Epithelial cell of umbilical artery (primary cell): ENCODE data around the gene NUP133. TPM values are rescaled to one million over a fixed set of nuclear protein-coding genes. Genes with fewer than 3 reads are reported as not detected.

Experiments used
- total RNA-seq: library from RNA; depleted of rRNA; stranded (reverse); fragments of >200 nt; gene quantifications from 2 replicates; pipeline ENCODE4 v1.2.3, GENCODE V29; 2014

The NUP133 gene
- total RNA-seq, result 35.0 and 35.4 TPM in 2 replicates

DNA sequence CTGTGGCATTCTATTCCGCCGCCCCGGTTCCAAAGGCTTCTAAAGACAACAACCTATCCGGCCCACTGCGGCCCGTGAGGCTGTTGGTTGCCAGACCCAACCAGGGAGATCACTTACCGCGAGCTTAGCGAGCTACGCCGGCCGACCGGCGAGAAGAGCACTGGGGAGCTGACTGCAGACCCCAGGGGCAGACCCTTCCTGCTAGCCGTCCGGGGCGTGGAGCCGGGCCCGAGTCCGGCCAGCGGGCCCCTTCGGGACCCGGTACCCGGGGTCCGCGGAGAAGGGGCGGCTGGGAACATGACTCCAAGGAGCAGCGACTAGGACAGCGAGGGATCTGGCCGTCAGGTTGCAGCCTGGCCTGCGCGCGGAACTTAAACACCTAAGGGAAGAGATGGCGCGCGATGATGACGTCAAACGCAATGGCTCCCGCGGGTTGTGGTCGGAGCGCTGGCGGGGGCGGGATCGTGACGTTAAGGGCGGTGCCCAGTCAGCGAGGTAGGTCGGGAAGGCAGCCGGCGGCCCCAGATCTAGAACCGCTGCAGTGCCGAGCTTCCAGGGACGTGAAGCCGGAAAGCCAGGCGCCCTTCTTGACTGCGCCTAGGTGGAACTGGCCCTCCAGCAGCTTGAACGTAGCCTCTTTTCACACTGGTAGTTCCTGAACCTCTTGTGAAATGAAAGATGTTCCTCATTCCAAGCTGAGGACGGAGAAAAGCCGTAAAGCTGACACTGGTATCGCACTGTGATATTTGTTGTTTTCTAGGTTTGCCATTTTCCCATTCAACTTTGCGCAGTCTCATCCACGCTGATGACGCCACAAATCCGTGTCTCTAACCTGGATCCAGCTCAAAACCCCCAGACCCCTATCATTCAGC is at the start of gene NUP133:
NUP133 (minus strand) TSS at position 391 of the 872 bp plus-strand sequence; CDS start at position 299, 92 bp downstream.

DNA sequence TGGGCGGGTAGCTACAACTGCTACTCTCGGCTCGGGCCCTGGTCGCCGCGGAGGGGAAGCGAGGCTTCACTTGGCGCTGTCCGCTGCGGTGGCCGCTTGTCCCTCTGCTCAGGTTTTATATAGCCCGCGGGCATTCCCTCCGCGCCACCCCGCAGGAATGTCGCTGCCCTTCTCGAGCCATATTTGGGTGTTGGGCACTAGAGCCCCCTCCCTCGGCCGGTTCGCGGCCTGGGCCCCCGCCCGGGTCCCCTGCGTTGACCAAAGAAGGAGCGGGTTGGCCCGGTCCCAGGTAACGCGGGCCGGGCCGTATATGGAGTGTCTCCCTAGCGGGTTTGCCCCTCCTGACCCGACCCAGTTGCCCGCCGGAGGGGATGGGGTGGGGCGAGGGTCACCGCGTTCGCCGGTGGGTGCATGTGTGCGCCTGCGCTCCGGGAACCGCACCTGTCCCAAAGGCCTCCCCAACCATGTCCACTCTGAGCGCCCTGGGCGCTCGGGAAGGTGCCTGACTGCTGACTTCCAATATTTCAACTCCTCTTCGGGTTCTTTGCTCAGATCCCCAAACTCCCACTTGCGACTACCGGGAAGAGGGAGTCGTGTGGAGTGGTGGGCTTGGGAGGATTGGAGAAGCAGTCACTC is 74.0 kb downstream of the NUP133 start, which contains the start of gene ACTA1:
ACTA1 (minus strand) TSS at position 90 of the 636 bp plus-strand sequence. CDS start 979 bp downstream, outside the sequence.

Other genes starting within 250 kb of the NUP133 start
- 19.1 and 23.7 TPM in 2 replicates for gene RAB4A, start 237.2 kb downstream of the NUP133 start, total RNA-seq
- gene CCSAP, start 165.3 kb downstream of the NUP133 start, total RNA-seq, result 6.8 and 10.3 TPM in 2 replicates
- not detected in 2 replicates for gene ACTA1, start 74.2 kb downstream of the NUP133 start, total RNA-seq
- 20.4 and 20.8 TPM in 2 replicates for gene ABCB10, start 50.4 kb upstream of the NUP133 start, total RNA-seq
- gene TAF5L, start 117.8 kb upstream of the NUP133 start, total RNA-seq, result 20.8 and 21.1 TPM in 2 replicates
- gene URB2, start 117.9 kb upstream of the NUP133 start, total RNA-seq, result 14.0 and 15.5 TPM in 2 replicates